IPS-15b (cell line): ENCODE data around the gene FIBP.
"Not testable (repeated sequence)": the region's sequence is repeated elsewhere in the genome, so short reads cannot be mapped to it uniquely, and the experiment has no call there.

Source experiments
- H3K27me3 ChIP-seq: one replicate; pipeline ENCODE4 v1.6.1; 2013; ENCODE audit warnings: low read length; ENCODE audit not compliant: control insufficient read depth, insufficient read depth
- H3K36me3 ChIP-seq: one replicate; pipeline ENCODE4 v1.6.1; 2013; ENCODE audit warnings: low read length; ENCODE audit not compliant: control insufficient read depth, insufficient read depth
- H3K4me1 ChIP-seq: one replicate; pipeline ENCODE4 v1.6.1; 2013; ENCODE audit warnings: mild to moderate bottlenecking, low read length; ENCODE audit not compliant: control insufficient read depth, insufficient read depth
- H3K4me3 ChIP-seq: one replicate; pipeline ENCODE4 v1.5.1; 2013; ENCODE audit warnings: low read depth, low read length
- H3K9ac ChIP-seq: one replicate; pipeline ENCODE4 v1.6.1; 2013; ENCODE audit warnings: low read depth, mild to moderate bottlenecking, low read length
- H3K9me3 ChIP-seq: one replicate; pipeline ENCODE4 v1.6.1; 2013; ENCODE audit warnings: mild to moderate bottlenecking, low read length; ENCODE audit not compliant: control insufficient read depth, insufficient read depth

Gene FIBP

DNA sequence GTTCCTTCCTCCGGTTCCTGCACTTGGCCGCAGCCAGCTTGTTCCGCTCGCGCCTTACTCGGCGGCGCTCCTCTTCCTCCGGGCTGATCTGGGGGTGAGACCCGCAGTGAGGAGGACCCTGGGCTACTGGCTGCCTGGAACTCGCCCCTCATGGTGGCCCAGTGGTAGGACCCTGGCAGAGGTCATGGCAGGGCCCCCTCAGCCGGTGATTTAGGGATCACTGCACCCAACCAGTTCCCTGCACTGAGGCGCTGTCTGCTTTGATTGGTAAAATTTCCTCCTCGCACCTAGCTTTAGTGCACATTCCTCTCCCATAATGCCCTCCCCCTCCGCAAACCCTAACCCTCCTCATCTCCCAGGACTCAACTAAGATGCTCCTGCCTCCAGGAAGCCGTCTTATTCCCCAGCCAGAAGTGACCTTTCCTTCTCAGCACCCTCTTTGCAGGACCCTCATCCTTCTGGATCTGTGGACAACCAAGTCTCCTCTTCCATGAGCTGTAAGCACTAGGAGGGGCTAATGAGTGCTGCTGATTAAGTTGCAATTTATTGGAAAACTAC is 5.8 kb upstream of the FIBP start:
- H3K4me3 ChIP-seq: no peak overlapping the region
- H3K9me3 ChIP-seq: no peaks in the 10 kb centered on the region
- peaks cover 35% of the 10 kb centered on the region for H3K27me3 ChIP-seq
- no peaks in the 10 kb centered on the region for H3K36me3 ChIP-seq
- H3K4me1 ChIP-seq: peaks cover 8% of the 10 kb centered on the region
- no peak overlapping the region for H3K9ac ChIP-seq

DNA sequence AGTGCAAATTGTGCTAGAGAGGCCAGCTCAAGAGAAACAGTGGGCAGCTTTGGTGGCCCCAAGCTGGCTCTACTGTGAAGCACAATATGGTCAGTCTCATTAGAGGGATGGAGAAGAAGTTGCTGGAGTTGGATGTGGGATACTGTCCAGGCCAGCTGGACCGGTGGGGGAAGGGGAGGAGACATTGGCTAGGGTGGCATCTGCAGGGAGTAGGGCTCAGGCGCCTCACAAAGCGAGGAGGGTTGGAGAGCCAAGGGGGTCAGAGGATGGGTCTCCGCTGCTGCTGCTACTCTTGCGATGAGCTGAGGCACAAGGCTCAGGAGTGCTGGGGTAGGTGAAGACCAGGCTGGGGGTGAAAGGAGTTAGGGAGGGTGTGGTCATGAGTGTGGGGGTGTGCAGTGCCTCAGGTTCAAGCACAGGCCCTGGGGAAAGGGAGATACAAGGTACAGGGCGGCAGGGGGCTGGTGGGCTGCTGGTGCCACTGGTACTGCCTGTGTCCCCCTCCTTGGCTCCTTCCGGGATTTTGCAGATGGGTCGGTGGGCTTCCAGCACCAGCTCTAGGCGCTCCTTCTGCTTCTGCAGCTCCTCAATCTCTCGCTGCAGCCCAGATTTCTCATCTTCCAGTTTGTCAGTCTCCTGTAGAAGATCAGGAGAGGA is 4.5 kb upstream of the FIBP start:
- peaks cover 25% of the 10 kb centered on the region for H3K27me3 ChIP-seq
- peaks cover 10% of the 10 kb centered on the region for H3K4me1 ChIP-seq
- no peak overlapping the region for H3K9ac ChIP-seq
- H3K4me3 ChIP-seq: no peak overlapping the region
- H3K36me3 ChIP-seq: no peaks in the 10 kb centered on the region
- H3K9me3 ChIP-seq: no peaks in the 10 kb centered on the region

DNA sequence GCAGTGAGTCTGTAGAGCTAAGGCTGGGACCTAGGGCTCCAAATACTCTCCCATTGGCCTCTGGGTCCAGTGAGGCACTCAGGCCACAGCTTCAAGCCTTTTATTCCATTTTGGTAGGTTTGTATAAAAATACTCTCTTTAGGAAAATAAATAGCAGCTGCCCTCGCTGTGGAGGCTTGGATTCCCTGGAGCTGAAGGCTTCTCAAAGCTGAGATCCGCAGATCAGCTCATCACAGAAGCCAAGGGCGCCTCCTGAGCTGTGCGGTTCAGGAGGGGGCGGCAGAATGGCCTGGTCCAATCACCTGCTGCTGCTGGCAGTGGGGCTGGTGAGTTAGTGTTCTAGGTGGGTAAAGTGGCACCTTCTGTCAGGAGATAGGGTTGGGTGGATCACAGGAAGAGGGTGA is 3.9 kb upstream of the FIBP start:
- not testable (repeated sequence) for H3K9ac ChIP-seq, H3K36me3 ChIP-seq, H3K9me3 ChIP-seq, H3K4me1 ChIP-seq
- Histone ChIP-seq H3K27me3 (peaks cover 25% of the 10 kb centered on the region), H3K4me3 (peak overlapping the region; percentile 75)

DNA sequence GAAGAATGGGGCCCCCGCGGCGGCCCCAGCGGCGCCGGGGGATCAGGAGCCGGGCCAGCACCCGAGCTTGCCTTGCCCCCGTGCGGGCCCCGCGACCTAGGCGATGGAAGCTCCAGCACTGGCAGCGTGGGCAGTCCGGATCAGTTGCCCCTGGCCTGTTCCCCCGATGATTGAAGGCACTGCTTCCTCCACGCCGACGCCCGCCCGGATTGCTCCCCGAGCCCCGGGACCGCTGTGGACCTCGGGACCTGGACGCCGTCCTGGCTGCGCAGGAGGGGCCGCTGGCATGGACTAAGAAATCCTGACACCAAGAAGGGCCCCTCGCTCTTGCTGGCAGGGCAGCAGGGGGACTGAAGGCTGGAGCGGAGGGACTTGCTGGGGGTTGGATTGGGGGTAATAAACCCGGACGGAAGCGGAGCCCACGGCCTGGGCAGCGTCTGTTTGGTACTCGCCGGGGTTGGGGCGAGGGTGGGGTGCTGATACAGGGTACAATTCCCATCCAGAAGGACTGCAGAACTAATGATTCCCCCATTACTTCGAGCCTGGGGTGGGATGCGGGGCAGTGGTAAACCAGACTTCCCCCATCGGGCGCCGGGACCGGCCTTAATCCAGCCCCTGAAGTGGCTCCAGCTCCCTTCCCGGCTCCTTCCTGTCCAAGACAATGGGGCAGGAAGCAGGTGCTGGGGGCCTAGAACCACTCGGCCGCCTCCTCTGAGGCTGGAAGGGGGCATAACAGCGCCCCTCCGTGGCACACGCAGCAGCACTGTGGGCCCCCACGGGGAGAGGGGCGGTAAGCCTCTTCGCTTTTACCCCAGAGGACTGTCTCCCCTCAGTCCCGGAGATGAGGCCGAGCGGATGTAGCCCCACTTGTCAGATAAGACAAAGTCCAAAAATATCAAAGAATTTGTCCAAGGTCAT is 3.2 kb upstream of the FIBP start:
- Histone ChIP-seq H3K9ac (peak overlapping the region; percentile 54), H3K27me3 (peaks cover 21% of the 10 kb centered on the region), H3K4me1 (peaks cover 10% of the 10 kb centered on the region), H3K36me3 (no peaks in the 10 kb centered on the region), H3K9me3 (no peaks in the 10 kb centered on the region), H3K4me3 (peak overlapping the region; percentile 75)

DNA sequence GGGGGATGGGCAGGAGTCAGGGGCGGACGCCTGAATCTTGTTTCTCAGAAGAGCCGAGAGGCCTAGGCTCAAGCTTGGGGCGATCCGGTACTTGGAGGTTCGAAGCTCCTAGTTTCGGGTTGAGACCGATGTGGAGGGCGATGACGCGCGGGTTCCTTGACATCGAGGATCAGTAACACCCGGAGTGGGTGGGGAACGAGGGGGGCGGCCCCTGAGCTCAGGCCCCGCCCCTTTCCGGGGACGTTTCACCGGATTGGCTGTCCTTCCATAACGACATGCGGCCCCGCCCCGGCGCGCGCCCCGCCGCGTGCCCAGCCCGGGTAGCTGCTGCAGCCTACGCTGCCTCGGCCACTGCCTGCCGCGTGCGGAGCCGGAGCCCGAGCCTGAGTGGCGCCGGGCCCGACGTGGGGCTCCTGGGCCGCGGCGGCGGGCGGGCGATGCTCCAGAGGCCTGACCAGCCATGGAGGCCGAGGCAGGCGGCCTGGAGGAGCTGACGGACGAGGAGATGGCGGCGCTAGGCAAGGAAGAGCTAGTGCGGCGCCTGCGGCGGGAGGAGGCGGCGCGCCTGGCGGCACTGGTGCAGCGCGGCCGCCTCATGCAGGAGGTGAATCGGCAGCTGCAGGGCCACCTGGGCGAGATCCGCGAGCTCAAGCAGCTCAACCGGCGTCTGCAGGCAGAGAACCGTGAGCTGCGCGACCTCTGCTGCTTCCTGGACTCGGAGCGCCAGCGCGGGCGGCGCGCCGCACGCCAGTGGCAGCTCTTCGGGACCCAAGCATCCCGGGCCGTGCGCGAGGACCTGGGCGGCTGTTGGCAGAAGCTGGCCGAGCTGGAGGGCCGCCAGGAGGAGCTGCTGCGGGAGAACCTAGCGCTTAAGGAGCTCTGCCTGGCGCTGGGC is 2.3 kb upstream of the FIBP start, which contains the start of gene CCDC85B:
CCDC85B (plus strand) TSS at position 350 of the 895 bp plus-strand sequence; CDS start at position 461, 111 bp downstream.
- H3K36me3 ChIP-seq: peaks cover 6% of the 10 kb centered on the region
- peaks cover 10% of the 10 kb centered on the region for H3K4me1 ChIP-seq
- H3K9me3 ChIP-seq: no peaks in the 10 kb centered on the region
- H3K9ac ChIP-seq: peak within 1 kb of the TSS; percentile 54
- peak within 1 kb of the TSS; percentile 75 for H3K4me3 ChIP-seq
- peaks cover 21% of the 10 kb centered on the region for H3K27me3 ChIP-seq

DNA sequence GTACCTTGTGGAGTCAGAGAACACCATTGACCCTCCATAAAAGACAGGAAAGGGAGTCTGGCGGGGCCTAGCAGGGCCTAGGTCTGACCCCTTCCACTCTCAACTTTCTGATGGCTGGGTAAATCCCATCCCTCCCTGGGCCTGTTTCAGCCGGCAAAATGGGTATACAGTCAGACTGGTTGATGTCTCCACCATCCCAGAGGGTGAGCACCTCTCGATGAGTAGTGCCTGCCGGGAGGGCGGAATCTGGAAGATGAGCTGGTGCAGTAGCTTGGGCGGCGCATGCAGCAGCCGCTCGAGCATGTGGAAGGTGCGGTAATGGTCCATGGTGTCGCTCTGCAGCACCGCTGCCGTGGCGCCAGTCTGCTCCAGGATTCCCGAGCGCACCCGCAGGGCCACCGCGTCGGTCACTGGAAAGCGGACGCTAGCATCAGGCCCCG is 528 bp downstream of the FIBP start:
- H3K9ac ChIP-seq: peak overlapping the region; percentile 76
- peak overlapping the region; percentile 96 for H3K4me3 ChIP-seq
- peaks cover 10% of the 10 kb centered on the region for H3K4me1 ChIP-seq
- peaks cover 27% of the 10 kb centered on the region for H3K36me3 ChIP-seq
- peaks cover 19% of the 10 kb centered on the region for H3K27me3 ChIP-seq
- H3K9me3 ChIP-seq: no peaks in the 10 kb centered on the region

DNA sequence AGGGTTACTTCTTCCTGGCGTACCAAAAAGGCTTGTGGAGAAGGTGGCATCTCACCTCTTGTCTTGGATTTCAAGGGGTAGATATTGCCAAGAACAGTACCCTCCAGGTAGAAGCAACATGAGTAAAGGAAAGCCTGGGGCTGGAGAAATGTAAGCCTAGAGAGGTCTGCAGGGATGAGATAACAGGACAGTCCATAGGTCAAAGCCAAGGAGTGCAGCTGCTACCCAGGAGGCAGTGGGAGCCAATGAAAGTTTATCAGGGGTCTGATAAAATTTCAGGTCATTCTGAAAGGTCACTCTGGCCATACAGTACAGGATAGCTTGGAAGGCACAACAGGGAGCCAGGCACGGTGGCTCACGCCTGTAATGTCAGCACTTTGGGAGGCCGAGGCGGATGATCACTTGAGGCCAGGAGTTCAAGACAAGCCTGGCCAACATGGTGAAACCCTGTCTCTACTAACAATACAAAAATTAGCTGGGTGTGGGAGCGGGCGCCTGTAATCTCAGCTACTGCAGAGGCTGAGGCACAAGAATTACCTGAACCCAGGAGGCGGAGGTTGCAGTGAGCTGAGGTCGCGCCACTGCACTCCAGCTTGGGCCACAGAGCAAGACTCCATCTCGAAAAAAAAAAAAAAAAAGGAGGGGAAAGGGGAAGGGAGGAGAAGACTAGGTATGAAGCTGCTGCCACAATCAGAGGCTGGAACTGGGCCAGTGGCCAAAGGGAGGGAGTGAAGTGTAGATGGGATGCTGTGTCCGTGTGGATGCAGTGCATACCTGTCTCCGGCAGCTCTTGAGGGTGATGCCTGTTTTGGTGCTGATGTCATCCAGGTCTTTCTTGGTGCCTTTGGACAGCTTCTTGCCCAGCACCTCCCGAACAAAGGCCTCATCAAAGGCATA is 1.2 kb downstream of the FIBP start:
- Histone ChIP-seq H3K9ac (peak overlapping the region; percentile 76), H3K36me3 (peaks cover 34% of the 10 kb centered on the region), H3K9me3 (no peaks in the 10 kb centered on the region), H3K27me3 (peaks cover 19% of the 10 kb centered on the region), H3K4me1 (peaks cover 9% of the 10 kb centered on the region), H3K4me3 (peak overlapping the region; percentile 96)

DNA sequence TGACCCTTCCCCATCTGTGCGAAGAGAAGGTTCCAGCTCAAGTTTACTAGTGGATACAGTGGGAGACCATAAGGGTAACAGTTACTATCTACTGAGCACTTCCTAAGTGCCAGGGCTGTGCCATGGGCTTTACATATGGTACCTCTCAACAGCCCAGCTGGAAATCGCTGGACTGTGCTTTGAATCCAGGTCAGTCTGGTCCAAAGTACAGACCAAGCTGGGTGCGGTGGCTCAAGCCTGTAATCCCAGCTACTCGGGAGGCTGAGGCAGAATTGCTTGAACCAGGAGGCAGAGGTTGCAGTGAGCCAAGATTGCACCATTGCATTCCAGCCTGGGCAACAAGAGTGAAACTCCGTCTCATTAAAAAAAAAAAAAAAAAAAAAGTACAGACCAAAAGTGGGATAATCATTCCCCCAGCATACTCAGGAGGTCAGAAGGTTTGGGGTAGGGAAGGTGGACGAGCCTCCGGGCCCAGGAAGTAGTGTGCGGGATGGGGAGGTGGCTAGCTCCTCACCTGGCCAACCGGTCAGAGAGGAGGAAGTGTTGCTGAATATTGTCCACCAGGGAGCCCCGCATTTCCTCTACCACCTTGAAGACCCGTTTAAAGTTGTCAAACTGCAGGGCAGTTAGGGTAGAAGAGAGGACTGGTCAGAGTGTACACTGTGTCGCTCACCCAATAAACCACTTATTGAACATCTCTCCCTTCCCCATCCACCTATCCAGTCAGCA is 2.3 kb downstream of the FIBP start:
- Histone ChIP-seq H3K4me3 (no peak overlapping the region), H3K4me1 (peaks cover 7% of the 10 kb centered on the region), H3K27me3 (peaks cover 12% of the 10 kb centered on the region), H3K9ac (no peak overlapping the region), H3K9me3 (no peaks in the 10 kb centered on the region), H3K36me3 (peaks cover 38% of the 10 kb centered on the region)

DNA sequence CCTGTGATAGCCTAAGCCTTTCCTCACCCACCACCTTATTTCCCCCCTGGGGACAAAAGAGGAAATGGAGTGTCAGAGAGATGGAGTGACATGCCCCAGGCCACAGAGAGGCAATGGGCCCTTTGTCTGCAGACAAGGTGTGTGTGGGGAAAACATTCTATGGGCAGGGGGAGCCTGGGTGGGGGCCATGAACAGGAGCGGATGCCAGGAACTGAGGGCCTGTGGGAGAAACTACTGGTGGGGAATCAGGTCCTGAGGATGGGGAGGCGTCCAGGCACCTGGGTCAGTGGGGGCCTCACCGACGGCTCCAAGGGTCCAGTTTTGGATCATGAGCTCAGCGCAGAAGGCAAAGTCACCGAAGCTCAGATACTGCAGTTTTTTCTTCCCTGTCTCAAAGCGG is 3.0 kb downstream of the FIBP start:
- no peak overlapping the region for H3K9ac ChIP-seq
- H3K27me3 ChIP-seq: peaks cover 12% of the 10 kb centered on the region
- H3K4me3 ChIP-seq: no peak overlapping the region
- peaks cover 38% of the 10 kb centered on the region for H3K36me3 ChIP-seq
- H3K4me1 ChIP-seq: peaks cover 7% of the 10 kb centered on the region
- H3K9me3 ChIP-seq: no peaks in the 10 kb centered on the region

DNA sequence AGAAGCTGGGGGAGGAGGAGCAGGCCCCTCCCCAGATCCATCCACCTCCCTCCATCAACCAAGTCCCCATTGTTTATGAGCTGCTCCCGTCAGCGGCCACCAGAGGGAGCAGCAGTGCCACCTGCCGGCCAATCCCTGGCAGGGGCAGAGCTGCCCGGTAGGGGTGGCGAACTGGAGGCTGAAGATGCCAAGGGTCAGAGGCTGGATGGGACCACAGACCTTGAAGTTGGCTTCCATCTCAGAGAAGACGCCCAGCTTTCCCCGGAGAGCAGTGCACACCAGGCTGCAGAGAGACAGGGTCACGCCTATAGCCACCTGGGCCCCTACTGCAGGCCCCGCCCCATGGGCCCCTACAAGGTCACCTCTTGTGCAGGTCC is 3.6 kb downstream of the FIBP start:
- peaks cover 5% of the 10 kb centered on the region for H3K4me1 ChIP-seq
- no peak overlapping the region for H3K4me3 ChIP-seq
- H3K9me3 ChIP-seq: no peaks in the 10 kb centered on the region
- no peak overlapping the region for H3K9ac ChIP-seq
- H3K36me3 ChIP-seq: peaks cover 38% of the 10 kb centered on the region
- peaks cover 6% of the 10 kb centered on the region for H3K27me3 ChIP-seq
